Loucy (cell line): ENCODE data around the gene PDRG1.

ENCODE experiments used
- CTCF ChIP-seq: fragments of 200-600 bp; sonication (generic); conservative IDR thresholded peaks from 2 replicates; pipeline ENCODE4 v1.5.1; 2014; ENCODE audit warnings: mild to moderate bottlenecking, antibody characterized with exemption, low read length
- EZH2phosphoT487 ChIP-seq: fragments of 200-600 bp; IDR thresholded peaks from 2 replicates; pipeline ENCODE4 v1.6.1; 2018; ENCODE audit warnings: antibody characterized with exemption, mild to moderate bottlenecking, moderate library complexity, borderline replicate concordance

DNA sequence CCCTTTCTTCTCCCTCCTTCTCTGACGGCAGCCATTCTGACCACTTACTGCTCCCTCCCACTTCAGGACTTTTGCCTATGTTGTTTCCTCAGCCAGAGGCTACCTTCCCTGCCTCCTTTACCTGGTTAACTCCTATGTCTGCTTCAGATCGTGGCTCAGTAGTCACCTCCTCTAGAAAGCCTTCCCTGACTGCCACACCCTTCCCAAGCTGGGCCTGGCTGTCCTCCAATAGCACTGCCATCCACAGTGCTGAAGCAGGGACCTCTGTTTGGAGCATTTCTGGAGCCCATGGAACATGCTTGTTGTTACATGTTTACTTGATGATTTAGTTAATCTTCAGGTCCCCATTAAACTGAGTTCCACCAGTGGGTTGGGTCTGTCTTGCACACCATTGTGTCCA is 29.9 kb upstream of the PDRG1 start:
- TF ChIP-seq CTCF (no peak), EZH2phosphoT487 (no peak)
